ENCODE measurements around the gene CALML6.

CALML6 gene

GRCh38 chr1:1947493-1947892 is 32.4 kb downstream of the CALML6 start:
- no peak for DNase-seq (ENCODE audit: low read depth)
- H3K4me3 ChIP-seq (ENCODE audit: low read length) = no peak overlapping the region
- TF ChIP-seq, protein P1, sequence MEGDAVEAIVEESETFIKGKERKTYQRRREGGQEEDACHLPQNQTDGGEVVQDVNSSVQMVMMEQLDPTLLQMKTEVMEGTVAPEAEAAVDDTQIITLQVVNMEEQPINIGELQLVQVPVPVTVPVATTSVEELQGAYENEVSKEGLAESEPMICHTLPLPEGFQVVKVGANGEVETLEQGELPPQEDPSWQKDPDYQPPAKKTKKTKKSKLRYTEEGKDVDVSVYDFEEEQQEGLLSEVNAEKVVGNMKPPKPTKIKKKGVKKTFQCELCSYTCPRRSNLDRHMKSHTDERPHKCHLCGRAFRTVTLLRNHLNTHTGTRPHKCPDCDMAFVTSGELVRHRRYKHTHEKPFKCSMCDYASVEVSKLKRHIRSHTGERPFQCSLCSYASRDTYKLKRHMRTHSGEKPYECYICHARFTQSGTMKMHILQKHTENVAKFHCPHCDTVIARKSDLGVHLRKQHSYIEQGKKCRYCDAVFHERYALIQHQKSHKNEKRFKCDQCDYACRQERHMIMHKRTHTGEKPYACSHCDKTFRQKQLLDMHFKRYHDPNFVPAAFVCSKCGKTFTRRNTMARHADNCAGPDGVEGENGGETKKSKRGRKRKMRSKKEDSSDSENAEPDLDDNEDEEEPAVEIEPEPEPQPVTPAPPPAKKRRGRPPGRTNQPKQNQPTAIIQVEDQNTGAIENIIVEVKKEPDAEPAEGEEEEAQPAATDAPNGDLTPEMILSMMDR (conservative IDR thresholded peaks at IDR 0.05; ENCODE audit: low read length) = no peak

- no peak overlapping the region for H3K4me3 ChIP-seq (ENCODE audit: low read length)
- no peak for DNase-seq (ENCODE audit: low read depth)
- TF ChIP-seq, protein P1 (conservative IDR thresholded peaks at IDR 0.05; ENCODE audit: low read length) = no peak
Measured at GRCh38 chr1:1948783-1949182, 33.7 kb downstream of the CALML6 start.

DNA sequence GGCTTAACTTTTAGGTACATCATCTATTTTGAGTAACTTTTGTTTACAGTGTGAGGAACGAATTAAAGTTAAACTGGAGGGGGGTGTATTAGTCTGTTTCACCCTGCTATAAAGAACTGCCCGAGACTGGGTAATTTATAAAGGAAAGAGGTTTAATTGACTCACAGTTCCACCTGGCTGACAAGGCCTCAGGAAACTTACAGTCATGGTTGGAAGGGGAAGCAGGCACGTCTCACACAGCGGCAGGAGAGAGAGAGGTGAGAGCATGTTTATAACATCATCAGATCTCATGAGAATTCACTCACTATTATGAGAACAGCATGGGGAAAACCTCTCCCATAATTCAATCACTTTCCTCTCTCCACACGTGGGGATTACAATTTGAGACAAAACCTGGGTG is 35.9 kb downstream of the CALML6 start:
- DNase-seq (ENCODE audit: low read depth) = no peak
- H3K4me3 ChIP-seq (ENCODE audit: low read length) = no peak overlapping the region
- TF ChIP-seq, protein P1 (conservative IDR thresholded peaks at IDR 0.05; ENCODE audit: low read length) = no peak

GRCh38 chr1:1954015-1954414 is 39.0 kb downstream of the CALML6 start:
- no peak for DNase-seq (ENCODE audit: low read depth)
- no peak overlapping the region for H3K4me3 ChIP-seq (ENCODE audit: low read length)
- TF ChIP-seq, protein P1 (conservative IDR thresholded peaks at IDR 0.05; ENCODE audit: low read length) = no peak

- DNase-seq (ENCODE audit: low read depth) = no peak
- no peak overlapping the region for H3K4me3 ChIP-seq (ENCODE audit: low read length)
- TF ChIP-seq, protein P1 (conservative IDR thresholded peaks at IDR 0.05; ENCODE audit: low read length) = no peak
Measured at GRCh38 chr1:1954831-1955441, 39.9 kb downstream of the CALML6 start.

- TF ChIP-seq, protein P1 (conservative IDR thresholded peaks at IDR 0.05; ENCODE audit: low read length) = no peak
Measured at GRCh38 chr1:1955621-1956094, 40.6 kb downstream of the CALML6 start.

GRCh38 chr1:1956101-1956500 is 41.0 kb downstream of the CALML6 start:
- TF ChIP-seq, protein P1 (conservative IDR thresholded peaks at IDR 0.05; ENCODE audit: low read length) = no peak
- H3K4me3 ChIP-seq (ENCODE audit: low read length) = no peak overlapping the region
- no peak for DNase-seq (ENCODE audit: low read depth)

More at GRCh38 chr1:1955621-1956094, 40.6 kb downstream of the CALML6 start:
- no peak for DNase-seq (ENCODE audit: low read depth)
- H3K4me3 ChIP-seq (ENCODE audit: low read length) = no peak overlapping the region

All from AG10803 (cell line).